Breast epithelium (tissue), 4 donors: ENCODE results near the gene IKBKG. TPM values are rescaled to one million over a fixed set of nuclear protein-coding genes. Genes with fewer than 3 reads are reported as not detected.
A peak's percentile ranks its signal among the peaks of the same experiment; 100 is the strongest.
"Not testable (repeated sequence)": the region's sequence is repeated elsewhere in the genome, so short reads cannot be mapped to it uniquely, and the experiment has no call there.

Source experiments
- DNase-seq, 2 donors: peaks; one replicate each; pipeline ENCODE4 v3.0.0-alpha.2; 2019; ENCODE audit warnings: low spot score in 2 of 2
- H3K27ac ChIP-seq, 2 donors: fragments of 200-600 bp; sonication (generic) in 1 of 2; one replicate each; pipeline ENCODE4 v1.5.1; 2016 to 2019; ENCODE audit warnings: mild to moderate bottlenecking in 1 of 2
- H3K27me3 ChIP-seq, 2 donors: fragments of 200-600 bp; sonication (generic) in 1 of 2; one replicate each; pipeline versions ENCODE4 v1.5.1 to v1.6.0; 2017 to 2019; ENCODE audit warnings: control low read depth in 1 of 2, mild to moderate bottlenecking in 1 of 2
- H3K36me3 ChIP-seq: fragments of 200-600 bp; one replicate; pipeline ENCODE4 v1.5.1; 2019
- H3K4me1 ChIP-seq, 2 donors: fragments of 200-600 bp; sonication (generic); one replicate each; pipeline ENCODE4 v1.5.1; 2016 to 2019; ENCODE audit warnings: control low read depth in 1 of 2
- H3K4me3 ChIP-seq, 3 donors: fragments of 200-600 bp; sonication (generic); 1 replicate in 2 of 3; 2 replicates in 1 of 3; pipeline ENCODE4 v1.5.1; 2016 to 2019; ENCODE audit warnings: mild to moderate bottlenecking in 3 of 3, moderate library complexity in 2 of 3
- H3K9me3 ChIP-seq, 2 donors: fragments of 200-600 bp; sonication (generic) in 1 of 2; one replicate each; pipeline ENCODE4 v1.5.1; 2016 to 2019; ENCODE audit warnings: control low read depth in 1 of 2
- POLR2A ChIP-seq: fragments of 450-650 bp; IDR thresholded peaks from one replicate; pipeline ENCODE4 v1.6.1; 2016; ENCODE audit warnings: antibody characterized with exemption, mild to moderate bottlenecking, moderate library complexity
- POLR2AphosphoS5 ChIP-seq, 3 donors: sonication (generic); formaldehyde crosslinking; IDR thresholded peaks; one replicate each; pipeline ENCODE4 v1.6.1; 2017; ENCODE audit warnings: antibody characterized with exemption in 3 of 3
- intact Hi-C: fragments of 100-400 bp; cut with DNase I; formaldehyde crosslinking; loops from one replicate; pipeline ENCODE4 v1.15.1; 2023; ENCODE audit warnings: low total_unique reads
- total RNA-seq, 3 donors: library from RNA; depleted of rRNA; stranded (reverse); fragments of >200 nt; gene quantifications; one replicate each; pipeline ENCODE4 v1.1.0, GENCODE V29; 2016
- TF ChIP-seq, protein P1 (sequence below), 3 donors: fragments of 450-650 bp; IDR thresholded peaks; one replicate each; pipeline ENCODE4 v1.5.1; 2016 to 2017; ENCODE audit warnings: antibody characterized with exemption in 3 of 3, mild to moderate bottlenecking in 3 of 3, moderate library complexity in 3 of 3

Gene IKBKG
- total RNA-seq, 3 donors from 2014 or later: 10.5 to 15.2 (median 12.6) TPM

- no peaks in the 10 kb centered on the region for H3K36me3 ChIP-seq
- TF ChIP-seq POLR2A (no peak), POLR2AphosphoS5 (IDR thresholded peaks at IDR 0.05) (no peak)
- TF ChIP-seq, protein P1, sequence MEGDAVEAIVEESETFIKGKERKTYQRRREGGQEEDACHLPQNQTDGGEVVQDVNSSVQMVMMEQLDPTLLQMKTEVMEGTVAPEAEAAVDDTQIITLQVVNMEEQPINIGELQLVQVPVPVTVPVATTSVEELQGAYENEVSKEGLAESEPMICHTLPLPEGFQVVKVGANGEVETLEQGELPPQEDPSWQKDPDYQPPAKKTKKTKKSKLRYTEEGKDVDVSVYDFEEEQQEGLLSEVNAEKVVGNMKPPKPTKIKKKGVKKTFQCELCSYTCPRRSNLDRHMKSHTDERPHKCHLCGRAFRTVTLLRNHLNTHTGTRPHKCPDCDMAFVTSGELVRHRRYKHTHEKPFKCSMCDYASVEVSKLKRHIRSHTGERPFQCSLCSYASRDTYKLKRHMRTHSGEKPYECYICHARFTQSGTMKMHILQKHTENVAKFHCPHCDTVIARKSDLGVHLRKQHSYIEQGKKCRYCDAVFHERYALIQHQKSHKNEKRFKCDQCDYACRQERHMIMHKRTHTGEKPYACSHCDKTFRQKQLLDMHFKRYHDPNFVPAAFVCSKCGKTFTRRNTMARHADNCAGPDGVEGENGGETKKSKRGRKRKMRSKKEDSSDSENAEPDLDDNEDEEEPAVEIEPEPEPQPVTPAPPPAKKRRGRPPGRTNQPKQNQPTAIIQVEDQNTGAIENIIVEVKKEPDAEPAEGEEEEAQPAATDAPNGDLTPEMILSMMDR (IDR thresholded peaks at IDR 0.05): no peak
- no peak for DNase-seq
- H3K4me3 ChIP-seq: no peak overlapping the region
- no peaks in the 10 kb centered on the region for H3K4me1 ChIP-seq
- H3K27me3 ChIP-seq: peaks cover 0 to 26% of the 10 kb centered on the region in 2 donors
- H3K27ac ChIP-seq: no peak overlapping the region
- intact Hi-C loops: no loop called here
- H3K9me3 ChIP-seq: no peaks in the 10 kb centered on the region
Measured at GRCh38 chrX:154535892-154536291, 11.5 kb upstream of the IKBKG start.

DNA sequence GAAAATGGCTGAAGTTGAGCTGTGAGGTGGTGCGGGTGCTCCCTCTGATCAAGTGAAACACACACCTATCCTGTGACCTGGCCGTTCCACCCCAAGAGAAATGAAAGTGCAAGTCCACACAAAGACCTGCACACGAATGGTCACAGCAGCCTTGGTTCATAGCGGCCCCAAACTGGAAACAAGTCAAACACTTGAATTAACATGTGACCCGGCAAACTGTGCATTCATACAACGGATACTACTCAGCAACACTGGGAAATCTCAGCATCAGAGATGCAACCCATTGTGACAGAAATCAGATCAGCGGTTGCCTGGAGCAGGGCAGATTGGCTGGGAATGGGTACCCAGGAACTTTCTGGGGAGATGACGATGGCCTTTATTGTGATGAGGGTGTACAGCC is 8.3 kb upstream of the IKBKG start:
- intact Hi-C loops: loop anchor here (2.0 kb wide), 1 partner anchor 24 kb away; no protein-coding TSS in a partner anchor
- Histone ChIP-seq H3K4me3 (no peak overlapping the region), H3K36me3 (no peaks in the 10 kb centered on the region), H3K4me1 (no peaks in the 10 kb centered on the region), H3K9me3 (no peaks in the 10 kb centered on the region), H3K27ac (no peak overlapping the region), H3K27me3 (peaks cover 0 to 51% of the 10 kb centered on the region in 2 donors)
- TF ChIP-seq POLR2A (no peak), POLR2AphosphoS5 (IDR thresholded peaks at IDR 0.05) (no peak)
- TF ChIP-seq, protein P1 (IDR thresholded peaks at IDR 0.05): no peak
- DNase-seq: no peak

DNA sequence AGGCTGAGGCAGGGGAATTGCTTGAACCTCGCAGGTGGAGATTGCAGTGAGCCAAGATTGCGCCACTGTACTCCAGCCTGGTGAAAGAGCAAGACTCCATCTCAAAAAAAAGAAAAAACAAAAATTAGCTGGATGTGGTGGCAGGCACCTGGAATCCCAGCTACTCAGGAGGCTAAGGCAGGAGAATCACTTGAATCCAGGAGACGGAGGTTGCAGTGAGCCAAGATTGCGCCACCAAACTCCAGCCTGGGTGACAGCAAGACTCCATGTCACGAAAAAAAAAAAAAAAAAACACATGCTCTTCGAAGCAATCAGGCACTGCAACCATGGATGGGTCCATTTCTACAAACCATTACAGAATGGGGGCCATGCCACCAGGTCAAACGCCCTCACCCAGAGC is 7.1 kb upstream of the IKBKG start:
- DNase-seq, intact Hi-C loops, H3K36me3 ChIP-seq, H3K9me3 ChIP-seq, H3K4me1 ChIP-seq, H3K4me3 ChIP-seq: not testable (repeated sequence)
- H3K27me3 ChIP-seq: peaks cover 0 to 49% of the 10 kb centered on the region in 2 donors
- peak overlapping the region; percentile 89 to 94 for H3K27ac ChIP-seq

GRCh38 chrX:154540897-154541535 is 6.4 kb upstream of the IKBKG start:
- peak overlapping the region; percentile 89 to 94 for H3K27ac ChIP-seq
- DNase-seq: peak; percentile 78 to 86
- no peaks in the 10 kb centered on the region for H3K36me3 ChIP-seq
- no peaks in the 10 kb centered on the region for H3K4me1 ChIP-seq
- no peaks in the 10 kb centered on the region for H3K9me3 ChIP-seq
- peak overlapping the region in 1 of 3 donors; percentile 22 for H3K4me3 ChIP-seq
- intact Hi-C loops: no loop called here
- TF ChIP-seq POLR2A (no peak), POLR2AphosphoS5 (IDR thresholded peaks at IDR 0.05) (peak in 1 of 3 donors; percentile 37)
- TF ChIP-seq, protein P1 (IDR thresholded peaks at IDR 0.05): no peak
- peaks cover 0 to 43% of the 10 kb centered on the region in 2 donors for H3K27me3 ChIP-seq

- H3K4me3 ChIP-seq: peak overlapping the region in 1 of 3 donors; percentile 22
- H3K36me3 ChIP-seq: no peaks in the 10 kb centered on the region
- H3K9me3 ChIP-seq: no peaks in the 10 kb centered on the region
- intact Hi-C loops: no loop called here
- H3K27me3 ChIP-seq: peaks cover 0 to 40% of the 10 kb centered on the region in 2 donors
- DNase-seq: no peak
- TF ChIP-seq POLR2A: no peak
- TF ChIP-seq POLR2AphosphoS5 (IDR thresholded peaks at IDR 0.05): no peak
- TF ChIP-seq, protein P1 (IDR thresholded peaks at IDR 0.05): no peak
- peak overlapping the region; percentile 89 to 94 for H3K27ac ChIP-seq
- no peaks in the 10 kb centered on the region for H3K4me1 ChIP-seq
Measured at GRCh38 chrX:154541589-154541895, 5.9 kb upstream of the IKBKG start.
